GM23338 (cell line): ENCODE data around the gene COBL. TPM values are rescaled to one million over a fixed set of nuclear protein-coding genes. Genes with fewer than 3 reads are reported as not detected.

ENCODE experiments used
- ATAC-seq: fragments of 200-7000 bp; cut with Tn5 transposase; 3 replicates; pipeline ENCODE4 v1.9.1; 2020
- DNase-seq: peaks from one replicate; pipeline ENCODE4 v3.0.0-alpha.2; 2015; ENCODE audit warnings: low spot score
- H2AFZ ChIP-seq: fragments of 200-600 bp; sonication (generic); 2 replicates; pipeline ENCODE4 v1.8.0; 2016; ENCODE audit warnings: antibody characterized with exemption, mild to moderate bottlenecking, moderate library complexity
- H3F3A ChIP-seq: fragments of 200-600 bp; sonication (generic); replicated peaks from 2 replicates; pipeline ENCODE4 v1.8.0; 2017; ENCODE audit warnings: antibody characterized with exemption, mixed run types, low read depth
- H3K27ac ChIP-seq: fragments of 200-600 bp; sonication (generic); 2 replicates; pipeline ENCODE4 v1.6.1; 2016; ENCODE audit warnings: low read depth
- H3K27me3 ChIP-seq: fragments of 200-600 bp; sonication (generic); 2 replicates; pipeline ENCODE4 v1.8.0; 2016; ENCODE audit warnings: mild to moderate bottlenecking, mixed run types, moderate library complexity; ENCODE audit not compliant: insufficient read depth
- H3K36me3 ChIP-seq: fragments of 200-600 bp; sonication (generic); 2 replicates; pipeline ENCODE4 v1.8.0; 2016; ENCODE audit warnings: mild to moderate bottlenecking; ENCODE audit not compliant: insufficient read depth
- H3K4me1 ChIP-seq: fragments of 200-600 bp; sonication (generic); 2 replicates; pipeline ENCODE4 v1.8.0; 2016; ENCODE audit warnings: mild to moderate bottlenecking, moderate library complexity; ENCODE audit not compliant: insufficient read depth
- H3K4me2 ChIP-seq: fragments of 200-600 bp; sonication (generic); 2 replicates; pipeline ENCODE4 v1.7.1; 2017; ENCODE audit warnings: mixed run types
- H3K4me3 ChIP-seq: fragments of 200-600 bp; sonication (generic); 2 replicates; pipeline ENCODE4 v1.6.1; 2016; ENCODE audit warnings: mixed run types
- H3K79me2 ChIP-seq: fragments of 200-600 bp; sonication (generic); replicated peaks from 2 replicates; pipeline ENCODE4 v1.8.0; 2017; ENCODE audit warnings: mild to moderate bottlenecking; ENCODE audit not compliant: insufficient read depth
- H3K9me2 ChIP-seq: fragments of 200-600 bp; sonication (generic); 2 replicates; pipeline ENCODE4 v1.8.0; 2017; ENCODE audit not compliant: insufficient read depth
- H4K20me1 ChIP-seq: fragments of 200-600 bp; sonication (generic); replicated peaks from 2 replicates; pipeline ENCODE4 v1.8.0; 2017; ENCODE audit warnings: mild to moderate bottlenecking; ENCODE audit not compliant: insufficient read depth
- H3K27ac Mint-ChIP-seq: 2 replicates; pipeline ENCODE4 v1.8.0; 2020; ENCODE audit warnings: inconsistent platforms, mild to moderate bottlenecking, moderate library complexity, mixed read lengths
- H3K27me3 Mint-ChIP-seq: 3 replicates; pipeline ENCODE4 v1.8.0; 2022; ENCODE audit warnings: low read depth, mild to moderate bottlenecking, moderate library complexity, mixed read lengths, inconsistent platforms; ENCODE audit not compliant: insufficient read depth, poor library complexity
- H3K36me3 Mint-ChIP-seq: 3 replicates; pipeline ENCODE4 v1.8.0; 2021; ENCODE audit warnings: low read depth, mild to moderate bottlenecking, inconsistent platforms, moderate library complexity, mixed read lengths
- H3K4me1 Mint-ChIP-seq: 3 replicates; pipeline ENCODE4 v1.8.0; 2020; ENCODE audit warnings: mild to moderate bottlenecking, inconsistent platforms, mixed read lengths
- H3K4me3 Mint-ChIP-seq: 3 replicates; pipeline ENCODE4 v1.8.0; 2021; ENCODE audit warnings: moderate library complexity, mild to moderate bottlenecking, inconsistent platforms, mixed read lengths
- H3K9me3 Mint-ChIP-seq: 3 replicates; pipeline ENCODE4 v1.8.0; 2020; ENCODE audit warnings: moderate library complexity, mild to moderate bottlenecking, inconsistent platforms, mixed read lengths
- CREB1 ChIP-seq: fragments of 250-450 bp; sonication (Bioruptor Pico); IDR thresholded peaks from 2 replicates; pipeline ENCODE4 v1.5.0; 2020; ENCODE audit warnings: low read depth, mild to moderate bottlenecking, moderate library complexity
- CTCF ChIP-seq, 2 experiments: fragments of 200-600 bp in 1 of 2; sonication (generic) in 1 of 2; conservative IDR thresholded peaks; 2 replicates each; pipeline versions ENCODE4 v1.5.1 to v1.6.1; 2016 to 2017; ENCODE audit warnings: antibody characterized with exemption in 2 of 2, low read depth in 2 of 2, mild to moderate bottlenecking in 2 of 2, moderate library complexity in 1 of 2
- ETS1 ChIP-seq: IDR thresholded peaks from 2 replicates; pipeline ENCODE4 v1.6.1; 2016; ENCODE audit warnings: antibody characterized with exemption
- EZH2 ChIP-seq: fragments of 200-600 bp; sonication (generic); IDR thresholded peaks from one replicate; pipeline ENCODE4 v1.8.0; 2017; ENCODE audit warnings: antibody characterized with exemption, mild to moderate bottlenecking, low read depth; ENCODE audit not compliant: unreplicated experiment
- EZH2phosphoT487 ChIP-seq: fragments of 200-600 bp; sonication (generic); IDR thresholded peaks from one replicate; pipeline ENCODE4 v1.8.1; 2018; ENCODE audit warnings: antibody characterized with exemption; ENCODE audit not compliant: unreplicated experiment
- JUNB ChIP-seq: IDR thresholded peaks from one replicate; pipeline ENCODE4 v1.6.1; 2016; ENCODE audit warnings: antibody characterized with exemption; ENCODE audit not compliant: unreplicated experiment
- NANOG ChIP-seq: IDR thresholded peaks from 2 replicates; pipeline ENCODE4 v1.6.1; 2016; ENCODE audit warnings: antibody characterized with exemption, borderline replicate concordance
- POLR2AphosphoS5 ChIP-seq: IDR thresholded peaks from 2 replicates; pipeline ENCODE4 v1.6.1; 2016; ENCODE audit warnings: antibody characterized with exemption, low read depth
- REST ChIP-seq: IDR thresholded peaks from one replicate; pipeline ENCODE4 v1.6.1; 2018; ENCODE audit warnings: antibody characterized with exemption; ENCODE audit not compliant: unreplicated experiment
- STAT1 ChIP-seq: IDR thresholded peaks from one replicate; pipeline ENCODE4 v1.6.1; 2016; ENCODE audit warnings: antibody characterized with exemption; ENCODE audit not compliant: unreplicated experiment
- ZNF114 ChIP-seq: fragments of 250-450 bp; sonication (Bioruptor Pico); IDR thresholded peaks from 2 replicates; pipeline ENCODE4 v1.5.0; 2020; ENCODE audit warnings: mild to moderate bottlenecking, moderate library complexity
- ZNF331 ChIP-seq: fragments of 250-450 bp; sonication (Bioruptor Pico); IDR thresholded peaks from 2 replicates; pipeline ENCODE4 v1.5.0; 2020; ENCODE audit warnings: low read depth, mild to moderate bottlenecking, moderate library complexity
- ZNF462 ChIP-seq: fragments of 250-450 bp; sonication (Bioruptor Pico); IDR thresholded peaks from 2 replicates; pipeline ENCODE4 v1.5.0; 2020; ENCODE audit warnings: mild to moderate bottlenecking, moderate library complexity
- polyA plus RNA-seq: library from polyadenylated mRNA; unstranded; fragments of >200 nt; fragmentation: Nextera tagmentation; extraction: Ambion mirVana; gene quantifications from 2 replicates; pipeline ENCODE4 v1.2.1, GENCODE V29; 2016
- total RNA-seq: library from RNA; depleted of rRNA; stranded (reverse); fragments of >200 nt; shearing (Covaris generic); gene quantifications from 2 replicates; pipeline ENCODE4 v1.2.3, GENCODE V29; 2014

The COBL gene
- total and polyA plus RNA-seq, 2 experiments from 2014 or later: 18.3 to 51.9 TPM

- Histone ChIP-seq H3K4me2 (no peak overlapping the region), H4K20me1 (no peaks in the 10 kb centered on the region), H3K27me3 (no peaks in the 10 kb centered on the region), H2AFZ (no peak overlapping the region), H3K27ac (no peak overlapping the region), H3K79me2 (peaks cover 6% of the 10 kb centered on the region; the same call in 1 of the 2 replicates), H3F3A (no peaks in the 10 kb centered on the region), H3K9me2 (no peaks in the 10 kb centered on the region), H3K4me1 (no peaks in the 10 kb centered on the region), H3K4me3 (no peak overlapping the region), H3K36me3 (no peaks in the 10 kb centered on the region)
- Mint-ChIP-seq H3K9me3 (no peaks in the 10 kb centered on the region), H3K4me3 (no peak overlapping the region), H3K27me3 (peaks cover 6% of the 10 kb centered on the region), H3K36me3 (no peaks in the 10 kb centered on the region), H3K4me1 (peaks cover 12% of the 10 kb centered on the region), H3K27ac (no peak overlapping the region)
- ATAC-seq: no peak
- TF ChIP-seq ZNF114 (no peak), CREB1 (CRISPR knock-in tag) (no peak), REST (no peak), POLR2AphosphoS5 (no peak), NANOG (no peak), ZNF331 (CRISPR knock-in tag) (no peak), ZNF462 (CRISPR knock-in tag) (no peak), ETS1 (no peak), JUNB (no peak), STAT1 (no peak), EZH2phosphoT487 (no peak), CTCF (conservative IDR thresholded peaks at IDR 0.05; ENCODE audit: low read depth in 2 of 2) (no peak), EZH2 (no peak)
- no peak for DNase-seq
These were observed 156.2 kb downstream of the COBL start for GRCh38 chr7:51160411-51160810.
